Amygdala (tissue), 56 donors: Measurements from ENCODE around the gene PAX2.
A peak's percentile ranks its signal among the peaks of the same experiment; 100 is the strongest.

Experiments
- DNase-seq, 56 donors: peaks; one replicate each; lab custom pipeline; 2025; lab: John Stamatoyannopoulos, UW

Gene PAX2

DNA sequence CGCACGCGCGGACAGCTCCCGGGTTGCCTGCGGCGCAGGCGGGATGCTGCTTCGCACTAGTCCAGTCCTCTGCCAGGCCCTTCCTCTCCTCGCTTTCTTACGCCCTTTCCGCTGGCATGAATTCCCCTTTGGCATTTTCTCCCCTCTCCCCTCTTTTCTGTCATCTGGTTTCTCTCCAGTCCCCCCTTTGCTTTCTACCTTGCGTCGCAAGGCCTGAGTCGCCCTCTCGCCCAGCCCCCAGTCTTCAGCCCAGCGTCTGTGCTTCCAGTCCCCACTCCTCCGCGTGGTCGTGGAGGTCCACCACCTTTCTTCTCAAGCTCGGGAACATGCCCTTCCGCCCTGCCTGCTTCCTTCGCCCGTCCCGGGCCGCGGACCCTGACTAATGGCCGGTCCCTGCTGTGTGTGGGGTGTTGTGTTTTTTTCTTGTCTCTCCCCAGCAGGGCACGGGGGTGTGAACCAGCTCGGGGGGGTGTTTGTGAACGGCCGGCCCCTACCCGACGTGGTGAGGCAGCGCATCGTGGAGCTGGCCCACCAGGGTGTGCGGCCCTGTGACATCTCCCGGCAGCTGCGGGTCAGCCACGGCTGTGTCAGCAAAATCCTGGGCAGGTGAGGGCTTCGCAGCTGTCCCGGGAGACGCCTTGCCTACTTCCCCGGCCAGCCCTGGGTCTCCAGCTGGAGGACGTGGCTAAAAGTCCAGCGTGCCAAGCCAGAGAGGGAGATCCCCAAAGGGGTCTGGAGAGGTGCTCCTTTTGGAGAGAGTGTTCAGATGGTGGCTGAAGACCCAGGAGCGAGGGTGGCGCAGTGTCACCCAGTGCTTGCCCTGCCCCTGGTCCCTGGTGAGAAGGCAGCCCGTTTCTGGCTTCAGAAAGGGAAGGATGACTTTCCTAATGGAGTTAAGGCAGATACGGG is 4.2 kb downstream of the PAX2 start:
- no peak for DNase-seq

- DNase-seq = no peak
These were observed 5.2 kb downstream of the PAX2 start for GRCh38 chr10:100750291-100751210.

DNA sequence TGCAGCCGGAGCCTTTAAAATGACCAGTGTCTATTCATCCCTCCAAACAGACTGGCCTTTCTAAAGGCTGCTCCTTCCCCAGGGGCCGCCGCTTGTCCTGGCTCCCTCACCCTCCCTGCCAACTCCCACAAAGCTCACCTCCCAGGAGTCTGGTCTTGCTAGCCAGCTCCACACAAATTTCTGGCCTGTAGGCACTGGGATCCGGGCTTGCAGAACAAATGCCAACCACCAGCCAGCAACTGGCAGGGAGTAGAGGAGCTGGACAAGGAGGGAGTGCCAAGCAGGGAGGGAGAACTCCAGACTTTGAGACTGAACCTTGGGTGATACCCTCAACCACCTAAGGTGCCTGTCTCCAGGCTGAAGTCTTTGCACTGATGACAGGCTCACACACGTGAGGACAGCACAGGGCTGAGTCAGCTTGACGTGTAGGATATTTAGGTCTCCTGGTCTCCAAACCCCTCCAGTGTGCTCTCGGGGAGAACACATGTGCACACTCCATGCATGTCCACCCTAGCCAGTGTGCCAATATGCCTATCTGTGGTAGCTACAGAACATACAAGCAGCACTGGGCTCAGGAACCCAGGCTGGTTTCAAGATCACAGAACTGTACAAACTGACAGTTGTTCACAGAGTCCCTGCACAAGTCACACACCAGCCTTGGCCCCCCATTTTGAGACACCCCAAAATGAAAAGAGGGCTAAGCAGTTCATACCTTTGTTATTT is 6.0 kb downstream of the PAX2 start:
- peak in 14 of 56 donors; percentile 3 to 48 (median 14) for DNase-seq

DNA sequence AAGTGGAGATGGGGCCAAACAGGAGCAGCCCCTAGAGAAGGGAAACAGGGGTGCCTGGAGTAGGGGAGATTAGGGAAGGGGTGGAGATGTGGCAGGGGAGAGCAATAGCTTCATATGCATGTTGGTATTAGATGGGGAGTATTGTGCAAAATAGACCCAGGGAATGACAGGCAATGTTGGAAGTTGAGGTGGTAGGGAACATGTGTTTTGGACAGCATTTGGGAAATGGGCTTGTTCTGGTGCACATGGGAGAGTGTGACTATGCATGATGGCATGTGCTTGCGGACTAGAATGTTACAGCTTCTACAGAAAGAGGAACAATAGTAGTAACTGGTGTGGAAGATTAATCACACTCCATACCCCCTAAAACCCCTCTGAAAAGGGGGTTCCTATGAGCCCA is 10.4 kb downstream of the PAX2 start:
- no peak for DNase-seq

- no peak for DNase-seq
These were observed 13.9 kb downstream of the PAX2 start for GRCh38 chr10:100759331-100759730.

DNA sequence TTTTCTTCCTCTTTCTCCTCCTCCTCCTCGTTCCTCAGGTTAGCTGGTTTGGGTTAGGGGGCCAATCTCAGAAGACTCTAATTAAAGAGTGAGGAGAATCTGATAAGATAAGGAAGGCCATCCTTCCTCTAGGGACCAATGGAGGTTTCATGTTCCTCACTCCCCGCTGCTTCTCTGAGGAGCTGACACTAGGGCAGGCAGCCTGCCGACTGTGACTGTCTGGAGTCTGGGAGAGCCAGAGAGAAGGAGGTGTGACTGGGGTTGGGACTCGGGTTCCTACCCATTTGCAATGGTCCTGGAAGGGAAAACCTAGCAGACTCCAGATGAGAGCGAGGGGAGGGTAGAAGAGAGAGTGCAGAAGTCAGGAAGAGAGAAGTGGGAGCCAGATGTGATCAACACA is 15.3 kb downstream of the PAX2 start:
- no peak for DNase-seq

DNA sequence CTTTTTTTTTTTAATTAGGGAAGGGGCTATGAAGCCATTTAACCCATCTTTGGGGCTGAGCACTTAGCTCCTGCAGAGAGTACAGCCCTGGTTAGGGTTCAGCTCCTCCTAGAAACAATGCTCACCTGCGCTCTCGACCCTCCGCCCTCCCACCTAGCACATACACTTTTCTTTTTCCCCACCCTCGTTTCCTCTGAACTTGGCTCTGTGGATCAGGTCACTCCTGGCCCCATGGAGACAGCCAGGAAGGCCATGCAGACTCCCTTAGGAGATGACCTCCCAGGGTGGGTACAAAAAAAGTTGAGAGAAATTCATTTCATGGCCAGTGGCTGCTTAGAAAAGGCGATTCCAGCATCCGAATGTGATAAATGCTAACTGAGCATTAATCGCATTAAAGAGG is 15.8 kb downstream of the PAX2 start:
- no peak for DNase-seq

- DNase-seq = no peak
These were observed 17.8 kb downstream of the PAX2 start for GRCh38 chr10:100763043-100763747.

GRCh38 chr10:100766693-100767421 is 21.5 kb downstream of the PAX2 start:
- no peak for DNase-seq

DNA sequence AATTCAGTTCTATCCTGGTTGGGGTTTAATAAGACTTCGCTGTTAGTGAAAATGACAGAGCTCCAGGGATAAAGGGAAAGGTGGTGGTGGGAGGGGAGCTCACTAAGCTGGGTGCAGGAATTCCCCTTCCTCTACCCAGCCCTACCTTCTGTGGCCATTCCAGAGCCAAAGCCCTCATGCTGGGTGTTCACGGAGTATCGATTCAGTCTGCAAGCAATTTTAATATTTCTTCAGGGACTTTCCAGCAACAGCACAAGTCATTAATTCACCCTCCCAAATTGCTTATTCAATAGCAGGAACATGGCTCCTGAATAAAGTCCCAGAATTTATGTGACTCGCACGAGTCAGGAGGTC is 22.0 kb downstream of the PAX2 start:
- DNase-seq = no peak

- no peak for DNase-seq
These were observed 24.1 kb downstream of the PAX2 start for GRCh38 chr10:100769481-100769880.

GRCh38 chr10:100773646-100774045 is 28.3 kb downstream of the PAX2 start:
- DNase-seq = no peak

GRCh38 chr10:100774223-100774622 is 28.8 kb downstream of the PAX2 start:
- no peak for DNase-seq

DNA sequence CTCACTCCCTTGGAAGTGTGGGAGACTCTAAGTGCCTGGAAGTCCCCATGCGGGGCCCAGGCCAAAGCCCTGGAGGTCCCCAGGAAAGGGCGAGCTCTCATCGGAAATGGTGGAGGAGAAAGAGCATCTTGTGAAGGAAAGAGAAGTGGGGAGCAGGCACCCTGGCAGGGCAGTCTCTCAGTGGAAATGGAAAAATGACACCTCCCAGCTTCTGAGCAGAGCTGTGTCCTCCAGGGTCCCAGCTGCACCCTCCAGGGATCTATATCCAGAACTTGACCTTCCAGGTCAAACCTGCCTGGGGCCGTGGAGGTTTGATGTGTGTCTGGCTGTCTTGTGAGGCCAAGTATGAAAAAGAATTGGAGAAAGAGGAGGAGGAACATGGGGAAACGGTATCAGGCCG is 29.5 kb downstream of the PAX2 start:
- DNase-seq = no peak

DNA sequence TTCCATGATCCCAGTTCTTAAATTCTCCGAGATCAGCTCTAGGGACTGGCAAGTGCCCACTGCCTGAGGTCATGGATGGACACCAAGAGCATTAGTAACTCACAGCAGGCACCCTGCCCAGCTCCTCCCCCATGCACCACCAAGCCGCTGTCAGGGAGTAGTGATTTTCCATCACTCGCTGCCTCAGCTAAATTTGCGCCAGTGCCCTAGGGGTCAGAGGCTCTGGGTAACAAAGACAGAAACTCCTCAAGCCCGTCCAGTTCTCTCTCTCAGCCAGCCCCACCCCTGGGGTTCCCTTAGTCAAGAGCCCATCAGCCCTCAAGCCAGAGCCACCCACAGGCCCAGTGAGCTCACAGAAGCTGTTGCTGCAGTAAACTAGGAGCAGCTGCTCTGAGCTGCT is 30.0 kb downstream of the PAX2 start:
- no peak for DNase-seq

GRCh38 chr10:100775871-100776270 is 30.5 kb downstream of the PAX2 start:
- no peak for DNase-seq

- no peak for DNase-seq
These were observed 31.3 kb downstream of the PAX2 start for GRCh38 chr10:100776671-100777070.

DNA sequence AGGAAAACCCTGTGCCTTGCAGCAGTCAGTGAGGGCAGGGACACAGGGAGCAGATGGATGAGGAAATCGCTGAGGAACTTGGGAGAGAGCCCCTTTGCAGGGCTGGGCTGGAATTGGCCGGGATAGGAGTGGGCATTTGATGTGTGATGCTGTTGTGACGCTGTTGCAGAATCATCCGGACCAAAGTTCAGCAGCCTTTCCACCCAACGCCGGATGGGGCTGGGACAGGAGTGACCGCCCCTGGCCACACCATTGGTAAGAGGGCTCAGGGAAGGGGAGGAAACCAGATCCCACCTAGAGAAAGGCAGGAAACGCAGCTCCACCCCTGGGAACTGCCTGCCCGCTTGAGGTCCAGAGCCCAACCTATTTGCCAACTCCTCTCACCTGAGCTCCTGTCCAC is 33.9 kb downstream of the PAX2 start:
- no peak for DNase-seq

- DNase-seq = no peak
These were observed 34.9 kb downstream of the PAX2 start for GRCh38 chr10:100780324-100780723.
